A549 (cell line): ENCODE data around the gene KRTAP10-10.

Experiments
- JUNB ChIP-seq: fragments of >200 bp; sonication (Bioruptor Twin); formaldehyde crosslinking; IDR thresholded peaks from 2 replicates; pipeline ENCODE4 v1.6.1; 2016
- MAFK ChIP-seq: fragments of 450-650 bp; IDR thresholded peaks from 2 replicates; pipeline ENCODE4 v1.6.1; 2014; ENCODE audit not compliant: partially characterized antibody
- MYC ChIP-seq: IDR thresholded peaks from 2 replicates; pipeline ENCODE4 v1.6.1; 2012; ENCODE audit warnings: mild to moderate bottlenecking, inconsistent platforms, low read length, improper control_type of control experiment, borderline replicate concordance
- NR3C1 ChIP-seq: fragments of >200 bp; sonication (Bioruptor Twin); formaldehyde crosslinking; IDR thresholded peaks from 3 replicates; pipeline ENCODE4 v1.6.1; 2017
- PHF8 ChIP-seq: fragments of 200-600 bp; sonication (generic); IDR thresholded peaks from 2 replicates; pipeline ENCODE4 v1.6.1; 2016; ENCODE audit warnings: low read depth, mild to moderate bottlenecking, antibody characterized with exemption, moderate library complexity, borderline replicate concordance
- POLR2A ChIP-seq: IDR thresholded peaks from 2 replicates; pipeline ENCODE4 v1.6.1; 2012; ENCODE audit warnings: mild to moderate bottlenecking, low read length
- RAD21 ChIP-seq, 2 experiments: fragments of >200 bp in 1 of 2; sonication (Bioruptor Twin) in 1 of 2; formaldehyde crosslinking in 1 of 2; IDR thresholded peaks in 1 of 2; conservative IDR thresholded peaks in 1 of 2; 2 replicates in 1 of 2; 3 replicates in 1 of 2; pipeline ENCODE4 v1.6.1; 2012 to 2018; ENCODE audit warnings: inconsistent platforms in 1 of 2
- RNF2 ChIP-seq: fragments of 200-600 bp; sonication (generic); IDR thresholded peaks from 2 replicates; pipeline ENCODE4 v1.6.1; 2016; ENCODE audit warnings: low read depth, mild to moderate bottlenecking, antibody characterized with exemption, moderate library complexity, borderline replicate concordance
- SMC3 ChIP-seq: fragments of >200 bp; sonication (Bioruptor Twin); formaldehyde crosslinking; IDR thresholded peaks from 3 replicates; pipeline ENCODE4 v1.6.1; 2018; ENCODE audit warnings: inconsistent platforms
- TF ChIP-seq, protein P1 (sequence below): fragments of >200 bp; sonication (Bioruptor Twin); formaldehyde crosslinking; IDR thresholded peaks from 3 replicates; pipeline ENCODE4 v1.5.1; 2016
- TF ChIP-seq, protein P2 (sequence below): IDR thresholded peaks from 2 replicates; pipeline ENCODE4 v1.6.1; 2012
- TF ChIP-seq, protein P3 (sequence below): fragments of 150-350 bp; IDR thresholded peaks from 2 replicates; pipeline ENCODE4 v1.6.1; 2014; ENCODE audit warnings: low read depth, mild to moderate bottlenecking, low read length

DNA sequence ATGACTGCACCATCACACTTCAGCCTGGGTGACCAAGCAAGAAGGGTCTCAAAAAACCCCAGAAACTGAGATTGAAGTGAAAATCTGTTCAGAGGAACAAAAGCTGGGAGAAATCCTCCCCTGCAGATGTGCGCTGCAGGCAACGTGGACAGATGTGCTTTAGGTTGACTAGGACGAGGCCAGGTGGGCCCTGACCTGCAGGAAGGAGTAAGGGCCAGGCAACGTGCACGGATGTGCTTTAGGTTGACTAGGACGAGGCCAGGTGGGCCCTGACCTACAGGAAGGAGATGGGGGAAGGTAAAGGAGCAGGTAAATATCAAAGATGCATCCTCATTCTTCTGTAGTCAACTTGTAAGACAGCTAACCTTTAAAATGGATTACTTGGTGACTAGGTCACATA, 47.3 kb downstream of the KRTAP10-10 start:
- TF ChIP-seq, protein P1, sequence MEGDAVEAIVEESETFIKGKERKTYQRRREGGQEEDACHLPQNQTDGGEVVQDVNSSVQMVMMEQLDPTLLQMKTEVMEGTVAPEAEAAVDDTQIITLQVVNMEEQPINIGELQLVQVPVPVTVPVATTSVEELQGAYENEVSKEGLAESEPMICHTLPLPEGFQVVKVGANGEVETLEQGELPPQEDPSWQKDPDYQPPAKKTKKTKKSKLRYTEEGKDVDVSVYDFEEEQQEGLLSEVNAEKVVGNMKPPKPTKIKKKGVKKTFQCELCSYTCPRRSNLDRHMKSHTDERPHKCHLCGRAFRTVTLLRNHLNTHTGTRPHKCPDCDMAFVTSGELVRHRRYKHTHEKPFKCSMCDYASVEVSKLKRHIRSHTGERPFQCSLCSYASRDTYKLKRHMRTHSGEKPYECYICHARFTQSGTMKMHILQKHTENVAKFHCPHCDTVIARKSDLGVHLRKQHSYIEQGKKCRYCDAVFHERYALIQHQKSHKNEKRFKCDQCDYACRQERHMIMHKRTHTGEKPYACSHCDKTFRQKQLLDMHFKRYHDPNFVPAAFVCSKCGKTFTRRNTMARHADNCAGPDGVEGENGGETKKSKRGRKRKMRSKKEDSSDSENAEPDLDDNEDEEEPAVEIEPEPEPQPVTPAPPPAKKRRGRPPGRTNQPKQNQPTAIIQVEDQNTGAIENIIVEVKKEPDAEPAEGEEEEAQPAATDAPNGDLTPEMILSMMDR = no peak
- TF ChIP-seq JUNB = no peak
- no peak for TF ChIP-seq NR3C1
- TF ChIP-seq SMC3 = no peak
- TF ChIP-seq POLR2A = no peak
- no peak for TF ChIP-seq MAFK
- no peak for TF ChIP-seq RAD21 (conservative IDR thresholded peaks at IDR 0.05 in 1 of 2, IDR thresholded peaks at IDR 0.05 in 1 of 2)
- TF ChIP-seq, protein P2, sequence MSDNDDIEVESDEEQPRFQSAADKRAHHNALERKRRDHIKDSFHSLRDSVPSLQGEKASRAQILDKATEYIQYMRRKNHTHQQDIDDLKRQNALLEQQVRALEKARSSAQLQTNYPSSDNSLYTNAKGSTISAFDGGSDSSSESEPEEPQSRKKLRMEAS = no peak
- TF ChIP-seq MYC = no peak
- no peak for TF ChIP-seq RNF2
- no peak for TF ChIP-seq PHF8
- TF ChIP-seq, protein P3, sequence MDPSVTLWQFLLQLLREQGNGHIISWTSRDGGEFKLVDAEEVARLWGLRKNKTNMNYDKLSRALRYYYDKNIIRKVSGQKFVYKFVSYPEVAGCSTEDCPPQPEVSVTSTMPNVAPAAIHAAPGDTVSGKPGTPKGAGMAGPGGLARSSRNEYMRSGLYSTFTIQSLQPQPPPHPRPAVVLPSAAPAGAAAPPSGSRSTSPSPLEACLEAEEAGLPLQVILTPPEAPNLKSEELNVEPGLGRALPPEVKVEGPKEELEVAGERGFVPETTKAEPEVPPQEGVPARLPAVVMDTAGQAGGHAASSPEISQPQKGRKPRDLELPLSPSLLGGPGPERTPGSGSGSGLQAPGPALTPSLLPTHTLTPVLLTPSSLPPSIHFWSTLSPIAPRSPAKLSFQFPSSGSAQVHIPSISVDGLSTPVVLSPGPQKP = no peak
